ENCODE data around the gene TAF15.

The TAF15 gene

GRCh38 chr17:35808962-35809854, at the start of gene TAF15:
TSS of gene TAF15 (plus strand) at chr17:35809484. CDS start at chr17:35809570, 86 bp downstream.
- DNase-seq (ENCODE audit: low spot score), result peak; percentile 99

GRCh38 chr17:35760587-35760986, 48.7 kb upstream of the TAF15 start, which contains the start of gene C17orf50:
TSS of gene C17orf50 (plus strand) at chr17:35760887. CDS start at chr17:35760942, 55 bp downstream.
- DNase-seq (ENCODE audit: low spot score), result no peak

- no peak for DNase-seq (ENCODE audit: low spot score)
Measured at GRCh38 chr17:35761601-35762000, 47.7 kb upstream of the TAF15 start.

- no peak for DNase-seq (ENCODE audit: low spot score)
Measured at GRCh38 chr17:35763767-35764122, 45.5 kb upstream of the TAF15 start.

GRCh38 chr17:35764123-35764991, 44.9 kb upstream of the TAF15 start:
- DNase-seq (ENCODE audit: low spot score), result peak; percentile 67

GRCh38 chr17:35765086-35765710, 44.1 kb upstream of the TAF15 start:
- DNase-seq (ENCODE audit: low spot score), result no peak

- no peak for DNase-seq (ENCODE audit: low spot score)
Measured at GRCh38 chr17:35765756-35766488, 43.4 kb upstream of the TAF15 start.

GRCh38 chr17:35766489-35766877, 42.8 kb upstream of the TAF15 start:
- no peak for DNase-seq (ENCODE audit: low spot score)

- peak; percentile 45 for DNase-seq (ENCODE audit: low spot score)
Measured at GRCh38 chr17:35766903-35767510, 42.3 kb upstream of the TAF15 start.

GRCh38 chr17:35768797-35769196, 40.5 kb upstream of the TAF15 start:
- DNase-seq (ENCODE audit: low spot score), result no peak

GRCh38 chr17:35769895-35770486, 39.3 kb upstream of the TAF15 start:
- no peak for DNase-seq (ENCODE audit: low spot score)

- no peak for DNase-seq (ENCODE audit: low spot score)
Measured at GRCh38 chr17:35773129-35773528, 36.2 kb upstream of the TAF15 start.

GRCh38 chr17:35773679-35774425, 35.4 kb upstream of the TAF15 start:
- no peak for DNase-seq (ENCODE audit: low spot score)

- DNase-seq (ENCODE audit: low spot score), result peak; percentile 42
Measured at GRCh38 chr17:35774499-35774898, 34.8 kb upstream of the TAF15 start.

- no peak for DNase-seq (ENCODE audit: low spot score)
Measured at GRCh38 chr17:35775039-35775438, 34.2 kb upstream of the TAF15 start.

GRCh38 chr17:35775583-35775982, 33.7 kb upstream of the TAF15 start:
- no peak for DNase-seq (ENCODE audit: low spot score)

- DNase-seq (ENCODE audit: low spot score), result no peak
Measured at GRCh38 chr17:35778641-35779196, 30.6 kb upstream of the TAF15 start.

GRCh38 chr17:35780950-35781349, 28.3 kb upstream of the TAF15 start:
- DNase-seq (ENCODE audit: low spot score), result no peak

GRCh38 chr17:35784895-35785294, 24.4 kb upstream of the TAF15 start:
- no peak for DNase-seq (ENCODE audit: low spot score)

- no peak for DNase-seq (ENCODE audit: low spot score)
Measured at GRCh38 chr17:35786941-35787432, 22.3 kb upstream of the TAF15 start.
